SK-N-SH treated with all-trans-retinoic acid at 6 μM for 48 hours (cell line): ENCODE results near the gene C3orf22.

Experiments used
- CSDC2 ChIP-seq: fragments of 250-450 bp; sonication (Bioruptor Pico); IDR thresholded peaks from 2 replicates; pipeline ENCODE4 v1.5.0; 2020; ENCODE audit warnings: mild to moderate bottlenecking, moderate library complexity
- OSR1 ChIP-seq: fragments of 250-450 bp; sonication (Bioruptor Pico); IDR thresholded peaks from 2 replicates; pipeline ENCODE4 v1.8.0; 2022; ENCODE audit warnings: moderate library complexity, mild to moderate bottlenecking, inconsistent platforms
- PATZ1 ChIP-seq: fragments of 250-450 bp; sonication (Bioruptor Pico); IDR thresholded peaks from 2 replicates; pipeline ENCODE4 v1.8.0; 2020; ENCODE audit warnings: mild to moderate bottlenecking, moderate library complexity, borderline replicate concordance
- PPARA ChIP-seq: fragments of 250-450 bp; sonication (Bioruptor Pico); IDR thresholded peaks from 2 replicates; pipeline ENCODE4 v1.5.0; 2020; ENCODE audit warnings: mild to moderate bottlenecking, borderline replicate concordance
- RARB ChIP-seq: fragments of 250-450 bp; sonication (Bioruptor Pico); IDR thresholded peaks from 2 replicates; pipeline ENCODE4 v1.8.0; 2021; ENCODE audit warnings: mild to moderate bottlenecking, moderate library complexity
- TCF4 ChIP-seq: fragments of 250-450 bp; sonication (Bioruptor Pico); IDR thresholded peaks from 2 replicates; pipeline ENCODE4 v1.8.0; 2021; ENCODE audit warnings: mild to moderate bottlenecking, moderate library complexity, borderline replicate concordance
- ZC3H10 ChIP-seq: fragments of 250-450 bp; sonication (Bioruptor Pico); IDR thresholded peaks from 2 replicates; pipeline ENCODE4 v1.5.1; 2021; ENCODE audit warnings: mild to moderate bottlenecking, moderate library complexity
- ZFP3 ChIP-seq: fragments of 250-450 bp; sonication (Bioruptor Pico); IDR thresholded peaks from 2 replicates; pipeline ENCODE4 v1.5.0; 2020; ENCODE audit warnings: mild to moderate bottlenecking, moderate library complexity
- ZFP30 ChIP-seq: fragments of 450-650 bp; formaldehyde crosslinking; IDR thresholded peaks from 2 replicates; pipeline ENCODE4 v1.5.0; 2022; ENCODE audit warnings: mild to moderate bottlenecking, moderate library complexity

- TF ChIP-seq ZFP3, result no peak
- TF ChIP-seq PATZ1 (CRISPR knock-in tag), result no peak
- TF ChIP-seq TCF4, result no peak
- no peak for TF ChIP-seq RARB
- no peak for TF ChIP-seq PPARA (CRISPR knock-in tag)
- TF ChIP-seq CSDC2 (CRISPR knock-in tag), result no peak
- TF ChIP-seq ZC3H10, result no peak
- TF ChIP-seq ZFP30 (CRISPR knock-in tag), result no peak
- no peak for TF ChIP-seq OSR1 (CRISPR knock-in tag)
Observed at GRCh38 chr3:126578702-126579101, 20.0 kb upstream of the C3orf22 start.
